ENCODE measurements around the gene ZP1.

Gene ZP1

GRCh38 chr11:60844870-60845221 lies 22.5 kb upstream of the ZP1 start:
- DNase-seq, result no peak

GRCh38 chr11:60845338-60845737 lies 22.0 kb upstream of the ZP1 start:
- DNase-seq, result no peak

GRCh38 chr11:60847281-60847680 lies 20.1 kb upstream of the ZP1 start:
- no peak for DNase-seq

GRCh38 chr11:60847896-60848295 lies 19.4 kb upstream of the ZP1 start:
- DNase-seq, result no peak

GRCh38 chr11:60848714-60849151 lies 18.6 kb upstream of the ZP1 start:
- DNase-seq, result no peak

GRCh38 chr11:60849641-60850520 lies 17.5 kb upstream of the ZP1 start:
- DNase-seq, result no peak

GRCh38 chr11:60851327-60852104 lies 15.8 kb upstream of the ZP1 start:
- DNase-seq, result no peak

- DNase-seq, result no peak
These were observed 15.0 kb upstream of the ZP1 start for GRCh38 chr11:60852117-60852981.

GRCh38 chr11:60852982-60853950 lies 14.1 kb upstream of the ZP1 start:
- DNase-seq, result no peak

GRCh38 chr11:60854140-60854846 lies 13.0 kb upstream of the ZP1 start:
- DNase-seq, result no peak

GRCh38 chr11:60854847-60855725 lies 12.3 kb upstream of the ZP1 start:
- DNase-seq, result no peak

- DNase-seq, result no peak
These were observed 11.4 kb upstream of the ZP1 start, which contains the start of gene PTGDR2 for GRCh38 chr11:60855726-60856633. Gene PTGDR2 (minus strand): TSS chr11:60855950. CDS start chr11:60853722, 2,228 bp downstream.

- DNase-seq, result no peak
These were observed 9.7 kb upstream of the ZP1 start for GRCh38 chr11:60857378-60858232.

- no peak for DNase-seq
These were observed 9.1 kb upstream of the ZP1 start for GRCh38 chr11:60858236-60858635.

- no peak for DNase-seq
These were observed 8.4 kb upstream of the ZP1 start for GRCh38 chr11:60858731-60859464.

- no peak for DNase-seq
These were observed 7.6 kb upstream of the ZP1 start for GRCh38 chr11:60859616-60860250.

GRCh38 chr11:60860943-60861342 lies 6.4 kb upstream of the ZP1 start:
- DNase-seq, result no peak

Data from NCI-H1105 (cell line).